NCI-H187 (cell line): ENCODE measurements around the gene GABRB2.

Source experiments
- DNase-seq, 2 experiments: peaks; one replicate each; lab custom pipeline; 2025; lab: John Stamatoyannopoulos, UW

The GABRB2 gene

GRCh38 chr5:161387121-161387520 is 159.4 kb downstream of the GABRB2 start:
- DNase-seq, result no peak

GRCh38 chr5:161385027-161385426 is 161.5 kb downstream of the GABRB2 start:
- DNase-seq, result peak; percentile 56 to 58

GRCh38 chr5:161382685-161383084 is 163.8 kb downstream of the GABRB2 start:
- no peak for DNase-seq

DNA sequence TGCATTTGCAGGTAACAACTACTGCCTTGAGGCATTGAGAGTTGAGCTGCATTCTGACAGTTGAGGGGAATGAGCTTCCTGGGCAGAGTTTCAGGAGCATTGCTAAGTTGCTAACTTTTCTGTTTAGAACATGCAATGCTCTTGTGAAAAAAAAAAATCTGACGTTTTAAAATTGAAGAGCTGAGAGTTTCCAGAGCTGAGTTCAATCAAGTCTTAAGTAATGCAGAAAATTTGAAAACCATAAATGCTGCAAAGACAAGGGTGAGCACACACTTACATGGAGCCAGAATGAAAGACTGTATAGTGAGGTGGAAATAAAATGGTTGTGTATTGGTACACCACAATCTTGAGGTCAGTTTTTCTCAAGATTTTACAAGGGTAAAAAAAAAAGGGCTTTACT is 166.0 kb downstream of the GABRB2 start:
- DNase-seq, result no peak

- peak; percentile 17 to 62 for DNase-seq
Measured at GRCh38 chr5:161378701-161379100, 167.8 kb downstream of the GABRB2 start.

GRCh38 chr5:161376034-161376433 is 170.5 kb downstream of the GABRB2 start:
- DNase-seq, result no peak

GRCh38 chr5:161373345-161373707 is 173.2 kb downstream of the GABRB2 start:
- DNase-seq, result no peak

DNA sequence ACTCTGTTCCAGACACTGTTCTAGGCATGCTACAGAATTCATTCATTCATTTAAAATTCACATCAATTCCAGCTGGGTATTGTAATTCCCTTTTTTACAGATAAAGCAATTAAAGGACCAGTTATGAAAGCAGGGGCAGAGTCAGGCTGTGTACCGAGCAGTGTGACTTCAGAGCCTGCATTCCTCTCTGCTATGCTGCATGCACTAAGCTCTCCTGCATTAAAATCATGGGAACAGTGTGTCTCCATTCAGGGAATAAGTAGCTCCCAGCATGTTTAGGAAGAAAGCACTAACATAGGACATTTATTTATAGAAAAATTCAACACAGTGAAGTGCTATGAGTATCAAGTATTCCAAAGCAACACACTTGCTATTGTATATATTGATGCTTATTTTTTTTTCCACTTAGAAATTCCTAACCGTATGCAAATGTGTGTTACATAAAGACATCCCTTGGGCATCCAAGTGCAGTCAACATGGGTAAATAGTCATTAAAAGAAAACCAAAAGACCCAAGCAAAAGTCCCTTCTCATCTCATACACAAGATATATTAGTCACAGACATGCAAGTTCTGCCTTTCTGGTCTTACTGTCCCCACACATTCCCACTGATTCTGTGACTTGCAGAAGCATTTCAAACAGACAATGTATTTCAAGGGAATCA is 173.7 kb downstream of the GABRB2 start:
- DNase-seq, result no peak

DNA sequence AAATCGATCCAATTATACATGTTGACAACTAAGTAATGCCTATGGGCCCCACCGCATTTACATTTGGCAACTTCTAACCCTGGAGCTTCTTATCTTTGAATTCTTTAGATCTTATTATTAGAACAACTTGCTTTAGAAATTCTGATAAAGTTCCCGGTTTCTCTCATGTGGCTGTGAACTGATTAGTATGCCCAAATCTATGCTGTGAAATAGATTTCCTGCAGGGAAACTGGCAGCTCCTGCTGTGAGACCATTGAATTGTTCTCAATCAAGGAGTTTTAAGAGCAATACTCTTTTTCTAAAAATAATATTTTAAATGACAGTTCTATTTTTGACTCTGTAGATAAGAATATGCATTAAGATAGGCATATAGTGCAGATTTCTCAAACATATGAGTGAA is 177.5 kb downstream of the GABRB2 start:
- no peak for DNase-seq

DNA sequence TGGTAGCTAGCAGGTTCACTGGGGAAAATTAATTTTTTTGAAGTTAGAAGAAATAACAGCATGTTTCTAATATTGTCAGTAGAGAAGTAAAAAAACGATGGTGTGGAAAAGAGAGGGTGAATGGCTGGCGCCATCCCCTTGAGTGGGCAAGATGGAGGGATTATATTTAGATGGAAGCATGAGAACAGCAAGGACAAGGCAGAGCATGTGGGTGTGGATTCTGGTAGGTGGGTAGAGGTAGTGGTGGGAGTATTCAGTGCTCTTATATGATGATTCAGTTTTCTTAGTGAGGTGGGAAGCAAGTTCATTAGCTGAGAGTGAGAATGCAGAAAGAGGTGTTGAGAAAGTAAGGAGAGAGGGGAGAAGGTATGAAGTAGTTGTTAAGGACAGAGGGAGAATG is 188.1 kb downstream of the GABRB2 start:
- no peak for DNase-seq

- no peak for DNase-seq
Measured at GRCh38 chr5:161344234-161344633, 202.3 kb downstream of the GABRB2 start.

DNA sequence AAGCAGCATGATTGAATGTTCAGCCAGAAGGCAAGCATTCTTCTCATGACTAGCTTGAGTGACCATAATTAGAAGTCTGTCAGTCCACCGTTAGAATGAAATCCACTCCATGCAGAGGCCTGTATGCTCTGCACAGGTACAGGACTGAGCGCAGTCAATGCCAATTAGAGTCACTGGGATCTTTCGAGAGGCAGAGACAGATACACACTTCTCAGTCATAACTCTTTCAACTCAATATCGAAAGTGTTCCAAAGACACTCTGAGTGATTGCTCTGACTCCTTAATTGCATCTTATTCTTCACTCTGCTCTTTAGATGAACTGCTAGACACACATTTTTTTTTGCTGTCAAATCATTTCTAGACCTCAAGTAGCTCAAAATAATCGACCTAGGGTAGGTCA is 203.6 kb downstream of the GABRB2 start:
- DNase-seq, result no peak

DNA sequence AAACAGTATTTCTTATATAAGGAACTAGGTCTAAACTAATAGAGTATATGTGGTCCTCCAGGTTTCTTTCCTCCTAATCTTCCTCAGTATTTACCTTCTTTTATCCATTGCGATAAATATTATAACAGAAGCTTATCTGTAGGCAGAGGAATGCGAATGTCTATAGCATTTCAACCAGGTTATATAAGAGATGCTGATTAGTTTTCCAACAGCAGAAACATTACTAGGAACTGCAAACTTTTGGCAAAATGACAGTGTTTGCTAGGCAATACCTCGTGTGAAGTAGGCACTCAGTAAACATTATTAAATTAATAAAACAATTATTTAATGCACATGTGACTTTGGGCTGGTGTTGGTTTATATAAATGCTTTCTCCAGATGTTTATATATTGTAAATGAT is 206.5 kb downstream of the GABRB2 start:
- DNase-seq, result no peak

DNA sequence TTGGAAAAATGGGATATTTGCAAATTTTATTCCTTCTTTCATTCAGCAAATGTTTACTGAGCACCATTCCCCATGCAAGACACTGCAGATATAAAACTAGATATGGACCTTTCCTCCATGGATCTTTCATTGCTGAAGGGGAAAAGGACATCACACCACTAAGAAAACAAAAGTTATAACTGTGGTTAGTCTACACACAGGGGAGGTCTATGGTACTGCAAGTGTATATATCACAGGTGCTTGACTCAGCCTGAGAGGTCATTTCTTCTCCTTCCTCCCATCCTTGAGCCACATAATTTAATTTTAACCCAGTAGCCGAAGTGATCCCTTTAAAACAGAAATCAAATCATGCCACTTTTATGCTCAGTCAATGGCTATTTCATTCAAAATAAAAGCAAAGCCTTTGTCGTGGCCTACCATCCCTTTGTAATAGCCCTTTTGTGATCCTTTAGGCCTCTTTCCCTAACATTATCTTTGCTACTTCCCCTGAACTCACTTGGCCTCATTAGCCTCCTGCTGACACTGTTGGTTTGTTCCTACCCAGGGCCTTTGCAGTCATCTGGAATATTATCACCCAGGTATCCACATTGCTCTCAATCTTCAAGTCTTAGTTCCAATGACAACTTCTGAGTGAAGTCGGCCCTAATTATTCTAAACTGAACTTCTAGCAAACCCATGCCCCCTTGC is 213.2 kb downstream of the GABRB2 start:
- DNase-seq, result no peak

DNA sequence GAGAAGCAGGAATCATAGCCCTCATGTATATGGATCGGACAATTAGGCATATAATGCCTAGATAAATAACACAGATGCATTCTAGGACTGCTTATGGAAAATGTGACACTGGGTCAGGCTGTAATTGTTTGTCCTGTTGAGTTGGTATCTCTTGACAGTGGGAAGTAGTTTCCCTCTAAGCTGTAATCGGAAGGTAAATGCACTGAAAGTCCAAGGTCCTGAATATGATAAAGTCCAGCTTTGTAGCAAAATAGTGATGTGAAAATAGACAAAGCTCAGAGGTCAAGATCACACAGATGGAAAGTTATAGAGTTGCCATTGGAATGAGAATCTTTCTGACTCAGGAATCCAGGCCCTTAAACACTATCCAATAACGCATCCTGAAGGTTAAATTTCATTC is 214.2 kb downstream of the GABRB2 start:
- DNase-seq, result no peak

- no peak for DNase-seq
Measured at GRCh38 chr5:161314033-161314432, 232.5 kb downstream of the GABRB2 start.

- DNase-seq, result no peak
Measured at GRCh38 chr5:161312882-161313281, 233.6 kb downstream of the GABRB2 start.

GRCh38 chr5:161311965-161312364 is 234.6 kb downstream of the GABRB2 start:
- DNase-seq, result no peak

- no peak for DNase-seq
Measured at GRCh38 chr5:161311146-161311708, 235.3 kb downstream of the GABRB2 start.

DNA sequence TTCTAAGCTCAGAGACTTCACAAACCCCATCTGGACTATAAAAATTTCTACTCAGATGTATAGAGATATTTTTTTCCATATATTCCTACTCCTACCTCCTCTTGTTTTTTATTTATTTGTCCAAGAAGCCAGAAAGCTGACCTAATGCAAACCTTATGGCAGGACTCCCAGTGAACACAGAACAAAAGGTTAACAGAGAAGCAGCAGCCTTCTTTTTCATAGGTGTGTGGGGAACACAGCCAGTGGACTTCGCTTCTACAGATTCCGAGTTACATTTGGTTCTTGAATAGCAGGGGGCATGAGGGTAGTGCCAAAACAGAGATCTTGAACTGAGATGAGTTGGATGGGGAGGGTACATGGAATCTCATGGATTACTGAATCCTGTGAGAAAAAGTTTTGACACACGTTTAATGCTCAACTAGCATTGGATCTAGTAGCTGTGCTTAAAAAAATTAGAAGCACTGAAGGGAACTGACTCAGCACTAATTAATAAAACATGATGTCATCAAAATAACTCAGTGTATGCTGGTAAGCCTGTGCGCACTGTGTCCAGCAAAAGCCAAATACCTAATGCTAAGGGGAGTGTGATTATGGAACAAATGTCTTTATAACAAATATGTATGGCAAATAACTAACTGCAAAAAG is 240.1 kb downstream of the GABRB2 start:
- DNase-seq, result no peak

DNA sequence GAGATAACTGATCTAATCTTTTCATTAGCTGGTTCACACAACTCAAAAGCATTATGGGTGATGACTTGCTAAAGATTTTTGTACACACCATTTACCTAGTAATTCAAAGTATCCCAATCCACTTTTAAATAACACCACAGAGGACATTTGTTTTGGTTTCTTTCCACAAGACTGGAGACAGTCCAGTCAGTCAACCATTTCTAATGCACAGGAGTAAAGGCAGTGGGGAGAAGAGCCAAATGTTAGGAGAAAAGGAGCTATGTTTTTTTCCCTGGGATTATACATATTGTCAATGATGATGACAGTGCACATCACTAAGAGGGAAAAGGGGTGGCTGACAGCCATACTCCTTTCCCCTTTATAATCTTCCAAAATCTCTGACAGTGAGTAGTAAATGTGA is 240.9 kb downstream of the GABRB2 start:
- DNase-seq, result no peak

DNA sequence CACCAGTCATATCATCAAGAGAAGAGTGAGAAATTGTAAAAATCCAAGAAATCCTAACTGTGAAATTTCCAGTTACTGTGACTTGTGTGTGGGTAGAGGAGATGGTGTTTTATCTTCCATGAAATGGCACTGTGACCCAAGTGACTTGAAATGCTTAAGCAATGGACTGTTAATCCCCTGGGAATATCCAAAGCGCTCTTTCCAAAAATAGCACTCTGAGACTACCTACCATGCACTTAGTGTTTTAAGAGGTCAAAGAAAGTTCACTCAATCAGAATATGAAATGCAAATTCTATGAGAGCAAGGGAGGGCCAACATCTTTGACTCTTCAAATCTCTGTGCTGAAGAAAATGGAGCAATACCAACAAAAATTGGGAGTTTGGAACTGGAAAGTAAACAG is 244.0 kb downstream of the GABRB2 start:
- DNase-seq, result peak; percentile 49 to 65

- no peak for DNase-seq
Measured at GRCh38 chr5:161301586-161301985, 244.9 kb downstream of the GABRB2 start.
